Brain pericyte (primary cell): ENCODE measurements around the gene OR2A12.
"Not testable (repeated sequence)": the region's sequence is repeated elsewhere in the genome, so short reads cannot be mapped to it uniquely, and the experiment has no call there.

Source experiments
- DNase-seq: peaks from one replicate; pipeline ENCODE4 v3.0.0-alpha.2; 2012; ENCODE audit warnings: low read depth, low spot score

OR2A12 gene

GRCh38 chr7:144118341-144118740, 32.3 kb downstream of the OR2A12 start:
- no peak for DNase-seq

GRCh38 chr7:144122876-144123275, 36.8 kb downstream of the OR2A12 start, which contains the start of gene OR2A14:
Gene OR2A14 (plus strand): TSS chr7:144123176. CDS start chr7:144129113, 5,937 bp downstream.
- no peak for DNase-seq

DNA sequence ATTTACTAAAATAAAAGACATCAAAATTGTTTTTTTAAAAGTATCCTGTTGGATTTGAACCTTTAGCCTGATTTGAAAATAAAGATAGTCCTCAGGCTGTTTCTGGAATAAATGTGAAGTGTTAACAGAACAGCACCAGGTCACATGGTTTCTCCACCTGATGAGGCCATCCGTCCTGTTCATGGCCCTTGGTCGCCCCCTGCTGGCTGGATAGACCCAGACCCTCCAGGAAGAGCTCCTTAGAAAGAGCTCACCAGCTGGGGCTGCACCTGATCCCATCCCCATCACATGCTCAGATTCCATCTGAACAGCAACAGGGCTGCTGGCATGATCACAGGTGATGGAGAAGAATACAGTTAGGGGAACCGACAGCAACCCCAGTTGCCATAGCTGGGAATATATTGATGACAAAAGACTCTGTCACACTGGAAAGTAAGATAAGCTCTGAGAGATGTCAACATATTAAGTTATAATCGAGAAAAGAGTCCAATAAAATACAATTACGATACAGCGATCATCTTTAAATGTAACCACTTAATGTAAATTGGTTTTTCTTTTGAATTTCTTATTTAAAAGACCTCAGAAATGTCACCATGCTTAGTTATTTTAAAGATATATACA, 41.7 kb downstream of the OR2A12 start:
- peak; percentile 27 for DNase-seq

DNA sequence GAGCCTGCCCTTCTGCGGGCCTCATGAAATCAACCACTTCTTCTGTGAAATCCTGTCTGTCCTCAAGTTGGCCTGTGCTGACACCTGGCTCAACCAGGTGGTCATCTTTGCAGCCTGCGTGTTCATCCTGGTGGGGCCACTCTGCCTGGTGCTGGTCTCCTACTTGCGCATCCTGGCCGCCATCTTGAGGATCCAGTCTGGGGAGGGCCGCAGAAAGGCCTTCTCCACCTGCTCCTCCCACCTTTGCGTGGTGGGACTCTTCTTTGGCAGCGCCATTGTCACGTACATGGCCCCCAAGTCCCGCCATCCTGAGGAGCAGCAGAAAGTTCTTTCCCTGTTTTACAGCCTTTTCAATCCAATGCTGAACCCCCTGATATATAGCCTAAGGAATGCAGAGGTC, 43.5 kb downstream of the OR2A12 start:
- not testable (repeated sequence) for DNase-seq

GRCh38 chr7:144130730-144131129, 44.7 kb downstream of the OR2A12 start:
- no peak for DNase-seq

GRCh38 chr7:144132262-144132661, 46.2 kb downstream of the OR2A12 start:
- no peak for DNase-seq

DNA sequence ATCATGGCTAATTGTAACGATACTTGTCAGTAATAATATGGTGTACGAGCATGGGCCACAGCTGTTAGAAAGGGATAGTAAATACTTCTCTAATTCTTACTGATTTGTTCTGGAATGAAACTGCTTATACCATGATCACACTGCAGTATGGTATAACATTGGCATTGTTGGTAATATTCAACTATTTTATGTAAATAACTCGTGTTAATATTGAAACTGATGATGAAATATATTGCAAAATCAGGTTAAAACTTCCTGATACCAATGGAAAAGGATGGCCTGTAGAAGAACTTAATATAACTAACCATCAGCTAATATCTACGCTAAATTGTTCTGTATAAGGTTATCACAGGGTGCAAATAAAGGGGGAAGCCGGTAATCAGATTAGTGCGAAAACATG, 47.2 kb downstream of the OR2A12 start:
- DNase-seq: no peak

DNA sequence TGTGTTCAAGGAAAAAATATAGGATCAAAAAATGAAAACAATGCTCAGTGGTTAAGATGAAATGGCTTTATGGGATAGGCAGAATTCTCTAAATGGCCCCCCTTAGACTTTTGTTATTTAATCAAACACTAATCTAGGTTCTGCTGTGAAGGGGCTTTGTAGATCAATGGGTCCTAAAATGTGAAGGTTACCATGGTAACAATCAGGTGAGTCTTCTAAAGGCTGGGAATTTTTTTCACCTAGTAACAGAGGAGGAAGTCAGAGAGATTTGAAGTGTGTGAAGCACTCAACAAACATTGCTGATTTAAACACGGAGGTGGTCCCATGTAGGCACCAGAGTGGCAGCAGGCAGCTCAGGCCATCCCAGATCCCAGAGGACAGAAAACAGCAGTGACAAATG, 48.0 kb downstream of the OR2A12 start:
- no peak for DNase-seq

GRCh38 chr7:144137501-144137900, 51.4 kb downstream of the OR2A12 start:
- no peak for DNase-seq

DNA sequence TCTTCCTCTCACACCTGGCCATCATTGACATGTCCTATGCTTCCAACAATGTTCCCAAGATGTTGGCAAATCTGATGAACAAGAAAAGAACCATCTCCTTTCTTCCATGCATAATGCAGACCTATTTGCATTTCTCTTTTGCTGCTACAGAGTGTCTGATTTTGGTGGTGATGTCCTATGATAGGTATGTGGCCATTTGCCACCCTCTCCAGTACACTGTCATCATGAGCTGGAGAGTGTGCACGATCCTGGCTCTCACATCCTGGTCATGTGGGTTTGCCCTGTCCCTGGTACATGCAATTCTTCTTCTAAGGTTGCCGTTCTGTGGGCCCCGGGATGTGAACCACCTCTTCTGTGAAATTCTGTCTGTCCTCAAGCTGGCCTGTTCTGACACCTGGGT, 56.1 kb downstream of the OR2A12 start:
- DNase-seq: no peak

DNA sequence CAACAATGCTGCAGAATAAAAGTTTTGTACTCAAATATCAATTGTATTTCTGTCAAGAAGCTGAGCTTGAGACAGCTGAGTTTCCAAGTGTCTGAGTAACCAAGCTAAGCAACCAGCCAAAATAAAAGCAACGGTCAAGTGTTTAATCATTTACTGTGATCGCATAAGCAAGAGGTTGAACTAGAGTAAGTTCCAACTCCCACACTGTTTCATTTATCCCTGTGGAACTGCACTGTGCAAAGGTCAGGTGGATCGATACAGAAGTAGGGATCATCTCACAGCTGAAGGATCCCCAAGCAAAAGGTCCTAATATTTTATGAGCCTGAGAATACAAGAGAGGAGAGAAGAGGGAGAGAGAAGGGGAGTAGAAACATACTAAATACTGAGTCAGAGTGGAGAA, 58.3 kb downstream of the OR2A12 start:
- no peak for DNase-seq

GRCh38 chr7:144148224-144148827, 62.2 kb downstream of the OR2A12 start:
- DNase-seq: no peak
